GM12878 (cell line): ENCODE measurements around the gene DMXL2. TPM values are rescaled to one million over a fixed set of nuclear protein-coding genes. Genes with fewer than 3 reads are reported as not detected.

Experiments used
- ATAC-seq: fragments of 200-7000 bp; cut with Tn5 transposase; 3 replicates; pipeline ENCODE4 v1.9.1; 2020; ENCODE audit warnings: mild to moderate bottlenecking, moderate library complexity
- BruUV-seq: library from RNA; stranded (reverse); fragments of 400-500 nt; replicated peaks from 2 replicates; lab custom pipeline; 2021; lab: Mats Ljungman, UMichigan
- CTCF ChIA-PET: fragments of 300-600 bp; sonication (Branson Sonifier 250); formaldehyde crosslinking; extraction: SDS; loops from one replicate; lab custom pipeline; 2021; ENCODE audit warnings: inconsistent platforms; lab: Yijun Ruan, JAX
- POLR2A ChIA-PET: fragments of 350-600 bp; formaldehyde crosslinking; extraction: SDS; loops from one replicate; lab custom pipeline; 2021; ENCODE audit warnings: inconsistent platforms; lab: Charles Lee
- RAD21 ChIA-PET: fragments of 300-600 bp; sonication (Branson Sonifier 250); formaldehyde crosslinking; loops from one replicate; lab custom pipeline; 2023; ENCODE audit warnings: antibody characterized with exemption; ENCODE audit not compliant: unreplicated experiment; lab: Charles Lee
- SMC1A ChIA-PET: fragments of 300-600 bp; sonication (Branson Sonifier 250); formaldehyde crosslinking; loops from one replicate; lab custom pipeline; 2023; ENCODE audit not compliant: unreplicated experiment, uncharacterized antibody; lab: Charles Lee
- DNase-seq: peaks from one replicate; pipeline ENCODE4 v3.0.0-alpha.2; 2011; ENCODE audit warnings: low read depth, low spot score
- FAIRE-seq: peaks from 3 replicates; lab custom pipeline; 2011; peaks lifted over from hg19 to GRCh38; lab: Jason Lieb, UNC
- H2AFZ ChIP-seq: 2 replicates; pipeline ENCODE4 v1.6.0; 2011; ENCODE audit warnings: low read depth, low read length, control low read depth; ENCODE audit not compliant: control insufficient read depth
- H3K27ac ChIP-seq: 2 replicates; pipeline ENCODE4 v1.5.1; 2011; ENCODE audit warnings: control low read depth; ENCODE audit not compliant: control insufficient read depth, insufficient read depth
- H3K27me3 ChIP-seq, 2 experiments: replicated peaks in 1 of 2; 2 replicates each; pipeline versions ENCODE4 v1.6.0 to v1.6.1; 2011; ENCODE audit warnings: low read length in 1 of 2; ENCODE audit not compliant: control insufficient read depth in 2 of 2, insufficient read depth in 2 of 2
- H3K36me3 ChIP-seq, 2 experiments: 2 replicates each; pipeline ENCODE4 v1.5.1; 2011; ENCODE audit warnings: low read length in 1 of 2; ENCODE audit not compliant: control insufficient read depth in 2 of 2, insufficient read depth in 2 of 2
- H3K4me1 ChIP-seq: 2 replicates; pipeline ENCODE4 v1.6.1; 2011; ENCODE audit warnings: mild to moderate bottlenecking, low read length, moderate library complexity, mixed read lengths; ENCODE audit not compliant: control insufficient read depth, insufficient read depth
- H3K4me2 ChIP-seq: 2 replicates; pipeline ENCODE4 v1.6.0; 2011; ENCODE audit warnings: control low read depth; ENCODE audit not compliant: control insufficient read depth, insufficient read depth
- H3K4me3 ChIP-seq: fragments of 200-600 bp; sonication (generic); 2 replicates; pipeline ENCODE4 v1.5.1; 2016
- H3K79me2 ChIP-seq: 2 replicates; pipeline ENCODE4 v1.6.0; 2011; ENCODE audit warnings: low read length; ENCODE audit not compliant: control insufficient read depth, insufficient read depth
- H3K9ac ChIP-seq: 2 replicates; pipeline ENCODE4 v1.8.0; 2011; ENCODE audit warnings: low read length, control low read depth, mixed read lengths; ENCODE audit not compliant: control insufficient read depth, insufficient read depth
- H3K9me3 ChIP-seq: replicated peaks from 3 replicates; pipeline ENCODE4 v1.5.1; 2011; ENCODE audit warnings: mild to moderate bottlenecking, low read length; ENCODE audit not compliant: control insufficient read depth, insufficient read depth
- H4K20me1 ChIP-seq: 2 replicates; pipeline ENCODE4 v1.6.0; 2011; ENCODE audit not compliant: control insufficient read depth, insufficient read depth
- FOXM1 ChIP-seq: IDR thresholded peaks from 2 replicates; pipeline ENCODE4 v1.6.1; 2012; ENCODE audit warnings: low read depth, mild to moderate bottlenecking, inconsistent platforms, low read length, moderate library complexity
- GATAD2B ChIP-seq: fragments of 450-650 bp; conservative IDR thresholded peaks from 2 replicates; pipeline ENCODE4 v1.6.1; 2017; ENCODE audit warnings: low read depth, mild to moderate bottlenecking, moderate library complexity
- IKZF2 ChIP-seq, 2 experiments: fragments of 450-650 bp; IDR thresholded peaks; 2 replicates each; pipeline ENCODE4 v1.6.1; 2017; ENCODE audit warnings: mild to moderate bottlenecking in 2 of 2, moderate library complexity in 2 of 2
- PRDM15 ChIP-seq: fragments of 450-650 bp; formaldehyde crosslinking; IDR thresholded peaks from 2 replicates; pipeline ENCODE4 v1.4.0; 2020; ENCODE audit warnings: mild to moderate bottlenecking, moderate library complexity
- SPI1 ChIP-seq: IDR thresholded peaks from 2 replicates; pipeline ENCODE4 v1.6.1; 2011; ENCODE audit warnings: low read depth, mild to moderate bottlenecking, low read length, moderate library complexity, borderline replicate concordance; ENCODE audit not compliant: insufficient read depth
- WGBS: methylation state at CpG from one replicate; pipeline ENCODE4 v1.1.6; 2016; ENCODE audit warnings: low lambda C conversion rate; ENCODE audit not compliant: insufficient replicate concordance, insufficient coverage; ENCODE audit errors: missing lambda C conversion rate; 5-methylcytosine and 5-hydroxymethylcytosine counted together
- in situ Hi-C: fragments of 300-500 bp; cut with MboI; formaldehyde crosslinking; loops from 9 replicates; pipeline ENCODE4 v1.14.3; 2018; ENCODE audit warnings: mixed read lengths
- intact Hi-C: fragments of 100-400 bp; cut with micrococcal nuclease; formaldehyde crosslinking; loops from one replicate; pipeline ENCODE4 v1.14.2; 2022; ENCODE audit not compliant: unreplicated experiment
- polyA plus RNA-seq, 11 experiments: library from polyadenylated mRNA; depleted of rRNA in 4 of 11; unstranded in 6 of 11; stranded (reverse) in 5 of 11; fragments of >200 nt; fragmentation: Nextera tagmentation in 4 of 11; fragmentation: Illumina TruSeq in 1 of 11; extraction: Ambion mirVana in 4 of 11; extraction: Trizol in 1 of 11; gene quantifications; 1 replicate in 1 of 11; 2 replicates in 10 of 11; pipeline versions ENCODE4 v1.2.1 to v1.2.3, GENCODE V29; 2011 to 2016; ENCODE audit warnings: inconsistent platforms in 2 of 11, missing spikeins in 2 of 11, low read depth in 1 of 11
- total RNA-seq, 4 experiments: library from RNA; depleted of rRNA in 3 of 4; stranded (reverse); fragments of >200 nt in 3 of 4; fragmentation: Illumina TruSeq in 1 of 4; extraction: Trizol in 1 of 4; gene quantifications; 2 replicates each; pipeline versions ENCODE4 v1.2.1 to v1.2.3, GENCODE V29; 2013 to 2021
- TF ChIP-seq, protein P1 (sequence below): IDR thresholded peaks from 2 replicates; pipeline ENCODE4 v1.6.1; 2012; ENCODE audit warnings: low read depth, low read length, improper control_type of control experiment
- TF ChIP-seq, protein P2 (sequence below): fragments of 450-650 bp; IDR thresholded peaks from 2 replicates; pipeline ENCODE4 v1.6.1; 2016; ENCODE audit warnings: mild to moderate bottlenecking

The DMXL2 gene
- total and polyA plus RNA-seq, 10 of the 15 experiments (the other 5 are each of a cell fraction or from before 2014, with no cell fraction given): 8.5 to 32.1 (median 22.0) TPM

DNA sequence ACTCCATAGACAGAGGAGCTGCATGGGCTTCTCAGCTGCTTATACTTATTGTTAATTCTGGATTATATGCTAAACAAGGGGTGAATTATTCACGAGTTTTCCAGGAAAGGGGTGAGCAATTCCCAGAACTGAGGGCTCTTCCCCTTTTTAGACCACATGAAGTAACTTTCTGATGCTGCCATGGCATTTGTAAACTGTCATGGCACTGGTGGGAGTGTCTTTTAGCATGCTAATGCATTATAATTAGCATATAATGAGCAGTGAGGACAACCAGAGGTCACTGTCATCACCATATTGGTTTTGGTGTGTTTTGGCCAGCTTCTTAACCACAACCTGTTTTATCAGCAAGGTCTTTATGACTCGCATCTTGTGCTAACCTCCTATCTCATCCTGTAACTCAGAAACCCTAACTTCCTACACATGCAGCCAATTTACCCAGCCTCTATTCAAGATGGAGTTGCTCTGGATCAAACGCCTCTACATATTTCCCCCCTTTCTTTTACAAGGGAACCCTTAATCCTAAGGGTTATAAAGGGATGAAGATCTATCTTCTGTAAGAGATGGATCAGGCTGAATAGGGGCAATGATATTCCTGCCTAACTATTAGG, 12.1 kb upstream of the DMXL2 start (continued):
- no peak for TF ChIP-seq PRDM15 (CRISPR knock-in tag)
- TF ChIP-seq, protein P1, sequence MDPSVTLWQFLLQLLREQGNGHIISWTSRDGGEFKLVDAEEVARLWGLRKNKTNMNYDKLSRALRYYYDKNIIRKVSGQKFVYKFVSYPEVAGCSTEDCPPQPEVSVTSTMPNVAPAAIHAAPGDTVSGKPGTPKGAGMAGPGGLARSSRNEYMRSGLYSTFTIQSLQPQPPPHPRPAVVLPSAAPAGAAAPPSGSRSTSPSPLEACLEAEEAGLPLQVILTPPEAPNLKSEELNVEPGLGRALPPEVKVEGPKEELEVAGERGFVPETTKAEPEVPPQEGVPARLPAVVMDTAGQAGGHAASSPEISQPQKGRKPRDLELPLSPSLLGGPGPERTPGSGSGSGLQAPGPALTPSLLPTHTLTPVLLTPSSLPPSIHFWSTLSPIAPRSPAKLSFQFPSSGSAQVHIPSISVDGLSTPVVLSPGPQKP: no peak
- TF ChIP-seq, protein P2, sequence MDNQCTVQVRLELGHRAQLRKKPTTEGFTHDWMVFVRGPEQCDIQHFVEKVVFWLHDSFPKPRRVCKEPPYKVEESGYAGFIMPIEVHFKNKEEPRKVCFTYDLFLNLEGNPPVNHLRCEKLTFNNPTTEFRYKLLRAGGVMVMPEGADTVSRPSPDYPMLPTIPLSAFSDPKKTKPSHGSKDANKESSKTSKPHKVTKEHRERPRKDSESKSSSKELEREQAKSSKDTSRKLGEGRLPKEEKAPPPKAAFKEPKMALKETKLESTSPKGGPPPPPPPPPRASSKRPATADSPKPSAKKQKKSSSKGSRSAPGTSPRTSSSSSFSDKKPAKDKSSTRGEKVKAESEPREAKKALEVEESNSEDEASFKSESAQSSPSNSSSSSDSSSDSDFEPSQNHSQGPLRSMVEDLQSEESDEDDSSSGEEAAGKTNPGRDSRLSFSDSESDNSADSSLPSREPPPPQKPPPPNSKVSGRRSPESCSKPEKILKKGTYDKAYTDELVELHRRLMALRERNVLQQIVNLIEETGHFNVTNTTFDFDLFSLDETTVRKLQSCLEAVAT: no peak
- TF ChIP-seq, all 136 proteins: peak for 0

GRCh38 chr15:51629612-51630011, 7.0 kb upstream of the DMXL2 start:
- Histone ChIP-seq H3K27ac (no peak overlapping the region), H3K79me2 (no peaks in the 10 kb centered on the region), H4K20me1 (no peaks in the 10 kb centered on the region), H2AFZ (no peak overlapping the region), H3K36me3 (no peaks in the 10 kb centered on the region), H3K4me2 (no peak overlapping the region), H3K4me3 (no peak overlapping the region), H3K27me3 (no peaks in the 10 kb centered on the region; a peak in 2 of 4 replicates), H3K9me3 (peaks cover 2% of the 10 kb centered on the region; the same call in 1 of the 3 replicates), H3K9ac (no peak overlapping the region), H3K4me1 (peaks cover 13% of the 10 kb centered on the region)
- ChIA-PET RAD21 (no interaction called here), POLR2A (no interaction called here), CTCF (no interaction called here), SMC1A (no interaction called here)
- TF ChIP-seq IKZF2 (IDR thresholded peaks at IDR 0.05) (peak in 1 of 2 experiments; percentile 23; a peak in 1 of 4 replicates), GATAD2B (no peak), SPI1 (peak; percentile 71; the same call in 1 of the 2 replicates), FOXM1 (no peak)
- FAIRE-seq (no peak), DNase-seq (no peak), ATAC-seq (peak; percentile 18; the same call in 1 of the 3 replicates)
- no TSS peak for BruUV-seq
- intact Hi-C loops (loop anchor here (10.0 kb wide), 1 partner anchor 105 kb away; the partner anchor contains the start of gene LYSMD2), in situ Hi-C loops (no loop called here)
- WGBS: 4% methylated on average over 1 of the region's 1 CpG
